Mesodermal cell (in vitro differentiated cells): ENCODE measurements around the gene ITGA1.

Experiments
- H3K27ac ChIP-seq: 2 replicates; pipeline ENCODE4 v1.7.0; 2013; ENCODE audit warnings: mild to moderate bottlenecking, low read depth, low read length, moderate library complexity; ENCODE audit not compliant: severe bottlenecking
- H3K36me3 ChIP-seq: 2 replicates; pipeline ENCODE4 v1.7.1; 2013; ENCODE audit warnings: mild to moderate bottlenecking, low read length, moderate library complexity; ENCODE audit not compliant: control insufficient read depth, insufficient read depth
- H3K4me1 ChIP-seq: one replicate; pipeline ENCODE4 v1.7.1; 2013; ENCODE audit warnings: mild to moderate bottlenecking, low read length; ENCODE audit not compliant: insufficient read depth, control insufficient read depth, poor library complexity, severe bottlenecking
- H3K4me3 ChIP-seq: 2 replicates; pipeline ENCODE4 v1.7.0; 2013; ENCODE audit warnings: low read length, control low read depth, mild to moderate bottlenecking; ENCODE audit not compliant: insufficient read depth, poor library complexity, severe bottlenecking; ENCODE audit errors: extremely low read depth
- H3K9me3 ChIP-seq: 2 replicates; pipeline ENCODE4 v1.7.1; 2013; ENCODE audit warnings: mild to moderate bottlenecking, low read length, moderate library complexity; ENCODE audit not compliant: control insufficient read depth
- WGBS, 2 experiments: methylation state at CpG; one replicate each; pipeline ENCODE4 v1.1.5; 2013; ENCODE audit warnings: missing lambda C conversion rate in 2 of 2; ENCODE audit not compliant: insufficient coverage in 2 of 2; 5-methylcytosine and 5-hydroxymethylcytosine counted together

The ITGA1 gene

DNA sequence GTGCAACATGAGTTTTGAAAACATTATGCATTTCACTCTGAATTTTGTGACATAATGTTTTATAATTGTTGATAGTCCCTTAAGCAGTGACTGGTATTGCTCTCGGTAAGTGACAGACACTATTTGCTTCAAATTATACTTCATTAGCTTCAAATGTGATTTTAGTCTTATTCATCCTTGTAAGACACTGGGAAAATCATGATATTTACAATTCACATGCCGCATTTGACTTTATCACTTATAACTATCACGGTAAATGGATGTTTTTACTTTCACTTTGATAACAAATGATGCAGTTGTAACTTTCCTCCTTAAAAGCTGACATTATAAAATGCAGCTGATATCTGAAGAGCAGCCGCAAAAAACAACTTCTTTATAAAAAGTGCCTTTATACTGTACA is 157.3 kb downstream of the ITGA1 start:
- Histone ChIP-seq H3K9me3 (no peaks in the 10 kb centered on the region), H3K27ac (no peak overlapping the region), H3K36me3 (peaks cover 38% of the 10 kb centered on the region), H3K4me3 (no peak overlapping the region), H3K4me1 (peaks cover 25% of the 10 kb centered on the region)
- WGBS, 2 experiments: 100% methylated on average over 1 of the region's 4 CpGs; no CpG with 5 or more reads in 1 of the 2 experiments

DNA sequence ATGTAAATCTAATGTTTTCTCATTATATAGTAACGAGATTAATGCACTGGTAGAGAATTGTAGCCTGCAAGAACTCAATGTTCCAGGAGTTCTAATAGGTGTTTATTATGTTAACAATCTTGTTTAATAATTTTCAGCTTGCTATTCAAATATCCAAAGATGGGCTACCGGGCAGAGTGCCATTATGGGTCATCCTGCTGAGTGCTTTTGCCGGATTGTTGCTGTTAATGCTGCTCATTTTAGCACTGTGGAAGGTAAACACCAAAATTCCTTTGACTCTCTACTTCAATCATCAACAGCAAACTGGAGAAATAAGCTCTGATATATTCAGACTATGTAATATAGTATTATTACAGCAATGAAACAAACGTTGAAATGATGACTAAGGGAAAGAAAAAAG is 159.5 kb downstream of the ITGA1 start:
- 90% methylated on average over 2 of the region's 4 CpGs; no CpG with 5 or more reads in 1 of the 2 experiments for whole genome bisulfite sequencing, 2 experiments
- no peak overlapping the region for H3K27ac ChIP-seq
- H3K4me3 ChIP-seq: no peak overlapping the region

DNA sequence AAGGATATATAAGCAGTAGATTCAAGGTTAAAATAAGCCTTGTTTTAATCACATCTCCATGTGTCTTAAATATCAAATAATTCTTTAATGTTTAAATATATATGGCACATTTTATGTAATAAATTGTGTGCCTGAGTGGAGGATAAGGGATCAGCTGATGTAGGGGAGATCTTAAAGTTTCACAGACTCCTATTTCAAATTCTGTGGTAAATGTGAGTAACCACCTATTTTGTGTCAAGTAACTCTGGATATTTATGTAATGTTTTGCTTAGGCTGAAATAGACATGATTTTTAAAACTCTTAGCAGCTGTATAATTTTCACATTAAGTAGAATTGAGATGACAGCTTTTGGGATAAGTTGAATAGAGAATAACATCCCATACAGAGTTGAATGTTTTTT is 160.1 kb downstream of the ITGA1 start:
- Histone ChIP-seq H3K4me3 (no peak overlapping the region), H3K27ac (peak overlapping the region; percentile 11), H3K36me3 (peaks cover 27% of the 10 kb centered on the region)

More for the DNA sequence above, 159.5 kb downstream of the ITGA1 start:
- Histone ChIP-seq H3K9me3 (no peaks in the 10 kb centered on the region), H3K4me1 (peaks cover 25% of the 10 kb centered on the region), H3K36me3 (peaks cover 25% of the 10 kb centered on the region)

DNA sequence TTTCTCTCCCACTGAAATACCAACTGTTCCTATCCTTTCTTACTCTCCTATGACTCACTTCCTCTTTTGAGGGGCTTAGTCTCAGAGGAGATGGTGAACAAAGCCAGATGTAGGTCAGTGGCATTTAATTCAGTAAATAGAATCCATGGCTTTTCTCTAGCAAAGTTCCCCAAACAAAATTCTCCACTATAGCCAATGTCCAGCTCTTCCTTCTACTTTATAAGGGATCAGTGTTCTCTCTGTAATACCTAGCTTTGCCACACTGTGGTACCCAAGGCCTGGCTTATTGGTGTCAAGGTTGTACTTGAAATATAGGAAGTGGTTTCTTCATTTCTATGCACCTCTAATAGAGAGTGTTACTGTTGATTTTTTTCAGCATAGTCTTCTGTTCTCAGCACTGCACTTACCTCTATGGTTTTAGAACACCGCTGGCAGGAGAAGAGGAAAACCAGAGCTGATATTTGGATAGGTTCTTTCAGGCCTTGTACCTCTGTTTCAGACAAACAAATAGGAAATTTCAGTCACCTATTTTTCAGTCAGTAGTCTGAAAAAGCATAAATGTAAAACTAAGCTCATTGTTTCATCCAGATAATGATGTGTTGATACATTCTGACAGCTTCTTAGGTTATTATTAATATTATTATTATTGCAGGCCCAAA is 160.8 kb downstream of the ITGA1 start:
- peaks cover 26% of the 10 kb centered on the region for H3K36me3 ChIP-seq
- H3K9me3 ChIP-seq: no peaks in the 10 kb centered on the region
- H3K4me1 ChIP-seq: peaks cover 25% of the 10 kb centered on the region
- H3K27ac ChIP-seq: peak overlapping the region; percentile 16
- no peak overlapping the region for H3K4me3 ChIP-seq
- WGBS, 2 experiments: no CpG with 5 or more reads among the region's 1 CpG

More for the DNA sequence above, 160.1 kb downstream of the ITGA1 start:
- peaks cover 25% of the 10 kb centered on the region for H3K4me1 ChIP-seq
- no peaks in the 10 kb centered on the region for H3K9me3 ChIP-seq

DNA sequence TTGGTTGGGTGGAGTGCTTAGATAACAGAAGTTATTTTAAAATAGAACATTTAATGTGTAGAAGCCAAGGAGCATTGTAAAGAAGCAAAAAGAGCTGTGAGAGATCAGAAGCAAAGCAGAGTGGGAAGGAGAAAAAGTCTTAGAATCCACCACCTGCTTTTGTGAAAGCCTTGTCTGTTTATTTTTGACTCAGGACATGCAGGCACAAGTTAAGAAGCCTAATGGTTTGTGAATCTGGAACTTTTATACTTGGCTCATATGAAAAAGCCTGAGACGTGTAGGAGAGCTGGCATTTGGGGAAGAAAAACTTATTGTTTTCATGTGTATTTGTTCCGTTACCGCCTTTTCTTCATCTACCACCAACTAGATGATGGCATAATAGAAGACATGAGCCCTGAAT is 163.0 kb downstream of the ITGA1 start:
- peaks cover 21% of the 10 kb centered on the region for H3K36me3 ChIP-seq
- H3K27ac ChIP-seq: no peak overlapping the region
- no peaks in the 10 kb centered on the region for H3K9me3 ChIP-seq
- WGBS, 2 experiments: no CpG with 5 or more reads among the region's 3 CpGs
- peaks cover 25% of the 10 kb centered on the region for H3K4me1 ChIP-seq
- H3K4me3 ChIP-seq: no peak overlapping the region

DNA sequence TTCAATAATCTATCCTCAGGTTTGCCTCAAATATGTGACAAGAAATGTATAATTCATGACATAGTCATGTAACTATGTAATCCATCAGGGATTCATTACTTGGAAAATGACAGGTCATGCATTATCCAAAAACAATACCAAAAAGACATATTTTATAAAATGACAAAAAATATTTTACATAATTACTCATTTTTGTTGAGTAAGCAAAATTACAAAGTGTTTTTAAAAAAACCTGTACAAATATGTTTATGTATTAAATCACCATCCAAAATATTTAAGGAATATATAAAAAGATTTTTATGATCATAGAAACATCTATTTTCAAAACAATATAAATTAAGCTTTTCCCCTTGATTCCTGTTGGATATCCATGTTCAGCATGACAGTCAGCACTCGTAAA is 164.8 kb downstream of the ITGA1 start:
- Histone ChIP-seq H3K27ac (no peak overlapping the region), H3K4me3 (no peak overlapping the region), H3K36me3 (peaks cover 26% of the 10 kb centered on the region), H3K4me1 (peaks cover 16% of the 10 kb centered on the region), H3K9me3 (no peaks in the 10 kb centered on the region)
- 100% methylated on average over 1 of the region's 1 CpG for WGBS, 2 experiments

DNA sequence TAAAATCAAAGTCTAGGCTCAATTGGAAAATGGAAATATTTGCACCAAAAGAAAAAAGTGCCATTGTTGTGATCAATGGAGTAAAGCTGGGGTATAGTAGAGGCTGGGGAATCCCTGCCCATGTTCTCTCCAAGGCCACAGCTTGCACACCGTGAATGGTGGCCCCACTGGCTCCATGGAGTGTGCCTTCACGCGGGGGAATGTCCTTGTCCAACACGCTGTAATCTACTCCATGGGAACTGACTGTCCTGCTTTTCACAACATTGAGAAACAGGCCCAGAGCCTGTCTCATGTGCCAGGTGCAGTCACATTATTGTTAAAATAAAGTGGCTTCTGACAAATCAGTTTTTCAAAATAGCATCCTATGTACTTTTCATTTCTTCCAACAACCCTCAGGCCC is 168.3 kb downstream of the ITGA1 start:
- peaks cover 12% of the 10 kb centered on the region for H3K36me3 ChIP-seq
- no peaks in the 10 kb centered on the region for H3K4me1 ChIP-seq
- 91 to 100% methylated on average over 4 of the region's 4 CpGs for WGBS, 2 experiments
- no peaks in the 10 kb centered on the region for H3K9me3 ChIP-seq
- no peak overlapping the region for H3K27ac ChIP-seq
- H3K4me3 ChIP-seq: no peak overlapping the region

DNA sequence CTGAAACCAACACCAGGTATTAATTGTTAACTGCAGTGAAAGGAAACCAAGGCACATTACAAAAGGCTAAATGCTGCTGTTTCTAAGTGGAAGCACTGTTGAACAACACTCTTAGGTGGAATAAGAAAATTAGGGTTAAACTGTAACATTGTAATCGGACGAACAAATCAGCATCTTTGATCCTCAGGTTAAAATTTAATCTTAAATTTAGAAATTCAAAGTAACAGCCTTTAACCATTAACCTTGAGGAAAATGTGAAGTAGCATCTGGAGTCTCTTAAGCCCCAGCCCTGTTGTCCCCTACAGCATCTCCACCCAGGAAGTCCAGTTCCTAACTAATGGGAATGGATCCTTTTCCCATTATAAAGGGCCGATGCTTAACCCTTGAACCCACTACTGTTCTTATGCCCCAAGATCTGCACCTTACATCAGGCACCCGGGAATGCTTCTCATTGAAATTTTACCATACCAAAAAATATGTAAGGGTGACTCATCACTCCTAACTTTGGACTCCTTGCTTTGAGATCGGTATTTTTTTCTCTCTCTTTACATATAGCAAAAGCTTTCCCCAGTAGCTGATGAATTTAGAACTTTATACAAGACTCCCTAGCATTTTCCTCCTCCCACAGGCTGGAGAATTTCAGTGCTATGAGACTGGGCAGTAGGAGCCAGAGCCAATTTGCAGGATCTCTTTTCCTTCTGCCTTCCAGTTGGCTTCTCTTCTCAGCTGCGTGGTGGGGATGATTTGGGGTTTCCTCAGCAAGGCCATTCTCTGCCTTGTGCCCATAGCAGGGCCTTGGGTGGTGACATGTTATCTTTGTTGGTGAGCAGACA is 169.4 kb downstream of the ITGA1 start:
- Histone ChIP-seq H3K27ac (no peak overlapping the region), H3K36me3 (peaks cover 12% of the 10 kb centered on the region), H3K4me1 (no peaks in the 10 kb centered on the region), H3K9me3 (no peaks in the 10 kb centered on the region), H3K4me3 (no peak overlapping the region)
- 88 to 95% methylated on average over 2 to 3 of the region's 6 CpGs for WGBS, 2 experiments

DNA sequence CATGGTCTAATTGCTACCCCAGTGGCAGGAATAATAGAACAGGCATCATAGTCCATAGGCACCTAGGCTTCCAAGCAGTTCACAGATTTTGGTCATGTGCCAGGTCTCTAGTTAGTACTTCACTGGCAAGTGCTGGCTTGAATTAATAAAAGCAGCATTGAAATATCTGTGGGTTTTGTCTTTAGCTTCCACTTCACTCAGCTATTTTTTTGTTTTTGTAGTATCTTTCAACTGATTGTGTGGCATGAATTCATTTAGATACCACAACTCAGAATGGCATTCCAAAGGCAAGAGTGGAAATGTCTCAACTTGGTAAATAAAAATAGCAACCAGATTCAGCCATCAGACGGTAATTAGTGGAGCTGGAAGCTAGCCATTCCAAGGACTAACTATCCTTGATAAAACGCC is 173.6 kb downstream of the ITGA1 start:
- Histone ChIP-seq H3K27ac (no peak overlapping the region), H3K36me3 (peaks cover 2% of the 10 kb centered on the region), H3K4me3 (no peak overlapping the region), H3K9me3 (no peaks in the 10 kb centered on the region), H3K4me1 (no peaks in the 10 kb centered on the region)
- 88 to 94% methylated on average over 2 of the region's 2 CpGs for WGBS, 2 experiments

DNA sequence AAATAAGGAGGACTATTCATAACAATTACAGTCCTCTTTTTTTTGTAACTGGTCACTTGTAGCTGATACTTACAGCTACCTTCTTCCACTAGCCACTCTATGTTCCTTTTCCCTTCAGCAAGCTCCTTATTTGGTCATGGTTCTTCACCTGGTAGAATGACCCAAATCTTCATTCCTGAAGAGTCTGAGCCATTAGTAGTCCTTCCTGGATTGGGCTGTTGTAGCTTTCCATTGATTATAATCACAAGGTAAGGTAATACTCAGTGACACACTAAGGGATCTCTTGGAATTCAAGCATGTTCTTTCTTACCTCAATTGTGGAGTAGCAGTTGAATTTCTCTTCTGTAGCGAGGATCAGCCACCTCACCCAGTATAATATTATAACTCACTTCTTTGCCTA is 175.9 kb downstream of the ITGA1 start:
- whole genome bisulfite sequencing, 2 experiments: 100% methylated on average over 1 of the region's 1 CpG; no CpG with 5 or more reads in 1 of the 2 experiments
- no peaks in the 10 kb centered on the region for H3K9me3 ChIP-seq
- no peak overlapping the region for H3K27ac ChIP-seq
- no peak overlapping the region for H3K4me3 ChIP-seq
- H3K36me3 ChIP-seq: no peaks in the 10 kb centered on the region
- no peaks in the 10 kb centered on the region for H3K4me1 ChIP-seq

DNA sequence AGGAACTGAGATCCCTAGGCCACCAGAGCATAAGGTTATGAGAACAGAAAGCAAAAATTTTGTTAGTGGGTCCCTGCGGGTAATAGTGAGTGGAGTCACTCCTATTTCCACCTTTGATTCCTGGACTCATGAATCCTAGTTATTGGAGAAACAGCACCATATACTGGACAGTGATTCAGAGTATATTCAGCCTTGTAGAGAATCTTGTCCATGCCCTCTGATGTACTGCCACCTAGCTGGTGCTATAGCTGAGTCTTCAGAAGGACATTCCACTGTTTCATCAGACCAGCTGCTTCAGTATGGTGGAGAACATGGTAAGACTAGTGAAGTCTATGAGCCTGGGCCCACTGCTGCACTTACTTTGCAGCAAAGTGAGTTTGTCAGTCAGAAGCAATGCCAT is 176.4 kb downstream of the ITGA1 start:
- Histone ChIP-seq H3K36me3 (no peaks in the 10 kb centered on the region), H3K4me1 (no peaks in the 10 kb centered on the region), H3K4me3 (no peak overlapping the region), H3K27ac (no peak overlapping the region), H3K9me3 (no peaks in the 10 kb centered on the region)
- 100% methylated on average over 1 of the region's 1 CpG; no CpG with 5 or more reads in 1 of the 2 experiments for WGBS, 2 experiments
